Nephron (organoid): Measurements from ENCODE around the gene CWF19L2.

Experiments used
- H3K27ac Mint-ChIP-seq, 3 experiments: 2 replicates each; pipeline ENCODE4 v1.8.0; 2020; ENCODE audit warnings: mixed read lengths in 3 of 3, mild to moderate bottlenecking in 2 of 3, moderate library complexity in 1 of 3
- H3K27me3 Mint-ChIP-seq: 2 replicates; pipeline ENCODE4 v1.8.0; 2021; ENCODE audit warnings: low read depth, mild to moderate bottlenecking, moderate library complexity, mixed read lengths
- H3K36me3 Mint-ChIP-seq: 2 replicates; pipeline ENCODE4 v1.8.0; 2020; ENCODE audit warnings: low read depth, mixed read lengths
- H3K4me1 Mint-ChIP-seq: 2 replicates; pipeline ENCODE4 v1.8.0; 2020; ENCODE audit warnings: mixed read lengths
- H3K4me3 Mint-ChIP-seq, 3 experiments: 2 replicates each; pipeline ENCODE4 v1.8.0; 2020; ENCODE audit warnings: mild to moderate bottlenecking in 3 of 3, mixed read lengths in 3 of 3, moderate library complexity in 2 of 3
- H3K9me3 Mint-ChIP-seq: 2 replicates; pipeline ENCODE4 v1.8.0; 2020; ENCODE audit warnings: mixed read lengths
- TF ChIP-seq, protein P1 (sequence below), 3 experiments: fragments of 200-600 bp; sonication (generic); IDR thresholded peaks; one replicate each; pipeline ENCODE4 v1.5.0; 2021; ENCODE audit warnings: antibody characterized with exemption in 3 of 3; ENCODE audit not compliant: unreplicated experiment in 3 of 3

The CWF19L2 gene

DNA sequence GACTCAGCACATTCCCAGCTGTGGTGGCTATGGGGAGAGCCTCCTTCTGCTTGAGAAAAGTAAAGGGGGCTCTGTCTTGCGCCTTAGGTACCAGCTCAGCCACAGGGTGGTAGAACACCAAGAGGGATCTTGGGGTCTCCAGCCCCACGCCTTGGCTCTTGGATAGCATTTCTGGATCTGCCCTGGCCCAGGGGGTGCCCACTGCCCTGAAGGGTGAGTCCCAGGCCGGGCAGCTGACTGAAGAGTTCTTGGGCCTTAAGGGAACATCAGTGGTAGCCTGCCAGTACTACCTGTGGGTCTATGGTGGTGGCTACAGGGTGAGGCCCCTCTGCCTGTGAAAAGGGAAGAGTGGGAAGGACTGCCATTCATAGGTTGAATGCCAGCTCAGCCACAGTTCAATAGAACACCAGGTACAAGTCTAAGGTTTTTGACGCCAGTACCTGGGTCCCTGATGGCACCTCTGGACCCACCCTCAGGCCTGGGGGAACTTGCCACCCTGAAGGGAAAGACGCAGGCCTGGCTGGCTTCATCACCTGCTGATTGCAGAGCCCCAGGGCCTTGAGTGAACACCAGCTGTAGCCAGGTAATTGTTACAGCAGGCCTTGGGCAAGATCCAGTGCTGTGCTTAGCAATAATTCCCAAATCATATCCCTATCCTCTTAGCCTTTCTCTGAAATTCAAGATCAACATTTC is 3.9 kb downstream of the CWF19L2 start:
- no peak overlapping the region for H3K4me3 Mint-ChIP-seq
- TF ChIP-seq, protein P1, sequence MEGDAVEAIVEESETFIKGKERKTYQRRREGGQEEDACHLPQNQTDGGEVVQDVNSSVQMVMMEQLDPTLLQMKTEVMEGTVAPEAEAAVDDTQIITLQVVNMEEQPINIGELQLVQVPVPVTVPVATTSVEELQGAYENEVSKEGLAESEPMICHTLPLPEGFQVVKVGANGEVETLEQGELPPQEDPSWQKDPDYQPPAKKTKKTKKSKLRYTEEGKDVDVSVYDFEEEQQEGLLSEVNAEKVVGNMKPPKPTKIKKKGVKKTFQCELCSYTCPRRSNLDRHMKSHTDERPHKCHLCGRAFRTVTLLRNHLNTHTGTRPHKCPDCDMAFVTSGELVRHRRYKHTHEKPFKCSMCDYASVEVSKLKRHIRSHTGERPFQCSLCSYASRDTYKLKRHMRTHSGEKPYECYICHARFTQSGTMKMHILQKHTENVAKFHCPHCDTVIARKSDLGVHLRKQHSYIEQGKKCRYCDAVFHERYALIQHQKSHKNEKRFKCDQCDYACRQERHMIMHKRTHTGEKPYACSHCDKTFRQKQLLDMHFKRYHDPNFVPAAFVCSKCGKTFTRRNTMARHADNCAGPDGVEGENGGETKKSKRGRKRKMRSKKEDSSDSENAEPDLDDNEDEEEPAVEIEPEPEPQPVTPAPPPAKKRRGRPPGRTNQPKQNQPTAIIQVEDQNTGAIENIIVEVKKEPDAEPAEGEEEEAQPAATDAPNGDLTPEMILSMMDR (IDR thresholded peaks at IDR 0.05; ENCODE audit: unreplicated experiment in 3 of 3) = no peak

DNA sequence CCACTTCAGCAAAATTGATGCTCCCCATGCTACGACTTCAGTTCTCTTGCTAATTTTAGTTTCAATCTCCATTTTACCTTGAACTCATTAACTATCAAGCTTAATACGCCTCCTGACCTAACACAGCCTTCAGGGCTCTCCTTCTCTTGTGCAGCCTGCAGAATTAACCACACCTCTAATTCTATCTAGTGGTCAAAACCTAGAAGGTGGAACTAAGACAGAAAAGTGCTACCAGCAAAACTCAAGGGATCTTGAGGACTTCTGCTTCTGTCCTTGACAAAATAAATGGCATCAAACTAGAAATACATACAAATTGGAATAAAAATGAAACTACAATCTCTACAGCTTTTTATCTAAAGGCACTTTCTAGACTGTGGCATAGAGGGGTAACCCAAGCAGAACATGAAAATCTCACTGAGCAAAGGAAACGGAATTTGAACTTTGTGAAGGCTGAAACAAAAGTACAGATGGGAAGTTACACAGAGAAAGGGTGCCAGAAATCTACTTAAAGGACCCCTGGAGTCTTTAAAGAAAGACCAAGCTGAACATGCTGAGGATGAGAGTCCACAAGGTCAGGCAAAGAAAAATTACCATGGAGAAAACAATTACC is 10.7 kb downstream of the CWF19L2 start:
- Mint-ChIP-seq H3K4me1 (no peaks in the 10 kb centered on the region), H3K27ac (peak overlapping the region in 1 of 3 experiments; percentile 53), H3K4me3 (no peak overlapping the region), H3K36me3 (peaks cover 48% of the 10 kb centered on the region), H3K27me3 (no peaks in the 10 kb centered on the region), H3K9me3 (no peaks in the 10 kb centered on the region)
- TF ChIP-seq, protein P1 (IDR thresholded peaks at IDR 0.05; ENCODE audit: unreplicated experiment in 3 of 3) = no peak

More for the DNA sequence above, 3.9 kb downstream of the CWF19L2 start:
- Mint-ChIP-seq H3K4me1 (peaks cover 25% of the 10 kb centered on the region), H3K9me3 (no peaks in the 10 kb centered on the region), H3K36me3 (peaks cover 18% of the 10 kb centered on the region), H3K27ac (no peak overlapping the region), H3K27me3 (no peaks in the 10 kb centered on the region)

DNA sequence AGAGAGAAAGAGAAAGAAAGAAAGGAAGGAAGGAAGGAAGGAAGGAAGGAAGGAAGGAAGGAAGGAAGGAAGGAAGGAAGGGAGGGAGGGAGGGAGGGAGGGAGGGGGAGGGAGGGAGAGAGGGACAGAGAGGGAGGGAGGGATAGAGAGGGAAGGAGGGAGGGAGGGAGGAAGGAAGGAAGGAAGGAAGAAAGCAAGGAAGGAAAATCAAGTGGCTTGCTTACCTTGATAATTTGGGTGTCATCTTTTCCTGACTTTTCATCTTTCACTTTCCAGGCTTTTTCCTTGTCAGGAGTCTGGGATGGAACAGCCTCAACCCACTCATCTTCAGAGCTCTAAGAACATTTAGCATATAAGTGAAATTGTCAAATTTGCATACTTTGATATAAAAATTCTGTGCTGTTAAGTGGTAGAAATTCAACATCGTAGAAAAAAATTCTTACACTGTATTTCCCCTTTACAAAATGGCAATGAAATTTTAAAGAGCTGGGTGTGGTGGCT is 14.9 kb downstream of the CWF19L2 start:
- TF ChIP-seq, protein P1 (IDR thresholded peaks at IDR 0.05; ENCODE audit: unreplicated experiment in 3 of 3) = no peak

DNA sequence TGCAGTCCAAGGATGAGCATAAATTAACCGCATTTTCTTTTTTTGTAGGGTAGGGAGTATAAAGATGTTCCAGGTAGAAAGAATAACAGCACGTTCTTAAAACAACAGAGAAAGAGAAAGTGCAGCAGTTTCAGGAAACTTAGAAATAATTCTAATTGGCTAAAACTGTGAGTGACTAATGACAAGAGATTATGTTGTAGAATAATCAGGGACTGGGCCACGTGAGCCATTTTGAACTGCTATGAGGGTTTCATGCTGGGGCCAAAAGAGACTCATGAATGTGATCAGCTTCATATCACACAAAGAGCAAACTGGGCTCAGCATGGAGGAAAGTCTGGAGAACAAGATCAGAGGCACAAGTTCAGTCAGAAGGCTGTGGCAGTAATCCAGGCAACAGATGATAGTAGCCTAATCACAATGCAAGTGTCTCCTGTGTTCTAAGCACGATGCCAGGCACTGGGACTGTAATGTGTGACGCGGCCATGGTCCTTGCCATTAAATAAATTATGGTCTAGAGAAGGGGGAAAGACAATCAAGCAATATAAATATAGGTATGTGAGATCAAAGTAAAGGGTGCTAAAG is 17.9 kb downstream of the CWF19L2 start:
- H3K27ac Mint-ChIP-seq = no peak overlapping the region
- no peaks in the 10 kb centered on the region for H3K4me1 Mint-ChIP-seq
- peaks cover 43% of the 10 kb centered on the region for H3K36me3 Mint-ChIP-seq
- no peak overlapping the region for H3K4me3 Mint-ChIP-seq
- no peaks in the 10 kb centered on the region for H3K27me3 Mint-ChIP-seq
- H3K9me3 Mint-ChIP-seq = no peaks in the 10 kb centered on the region
- TF ChIP-seq, protein P1 (IDR thresholded peaks at IDR 0.05; ENCODE audit: unreplicated experiment in 3 of 3) = no peak

More for the DNA sequence above, 14.9 kb downstream of the CWF19L2 start:
- Mint-ChIP-seq H3K36me3 (peaks cover 65% of the 10 kb centered on the region), H3K27ac (no peak overlapping the region), H3K9me3 (no peaks in the 10 kb centered on the region), H3K4me3 (no peak overlapping the region), H3K4me1 (no peaks in the 10 kb centered on the region), H3K27me3 (no peaks in the 10 kb centered on the region)

DNA sequence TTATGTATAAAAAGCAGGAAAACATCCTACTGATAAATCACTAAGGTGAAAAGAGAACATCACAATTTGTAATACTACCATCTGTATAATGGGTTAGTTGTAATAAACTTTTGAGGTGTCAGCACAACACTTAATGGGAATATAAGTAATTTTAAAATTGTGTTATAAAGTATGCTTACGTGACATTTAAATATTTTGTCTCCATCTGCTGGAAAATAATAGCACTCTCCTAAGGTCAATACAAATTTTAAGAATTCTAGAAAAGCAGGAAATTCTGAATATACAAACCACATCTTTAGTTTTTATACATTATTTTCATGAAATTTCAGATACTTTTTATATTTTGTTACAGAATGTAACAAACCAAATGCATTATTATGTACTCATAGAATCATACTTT is 19.5 kb downstream of the CWF19L2 start:
- H3K4me1 Mint-ChIP-seq = no peaks in the 10 kb centered on the region
- no peaks in the 10 kb centered on the region for H3K27me3 Mint-ChIP-seq
- TF ChIP-seq, protein P1 (IDR thresholded peaks at IDR 0.05; ENCODE audit: unreplicated experiment in 3 of 3) = peak in 2 of 3 experiments; percentile 9 to 12
- H3K27ac Mint-ChIP-seq = no peak overlapping the region
- no peaks in the 10 kb centered on the region for H3K9me3 Mint-ChIP-seq
- H3K4me3 Mint-ChIP-seq = no peak overlapping the region
- peaks cover 32% of the 10 kb centered on the region for H3K36me3 Mint-ChIP-seq
